ENCODE data around the gene MARCHF10.
"Not testable (repeated sequence)": the region's sequence is repeated elsewhere in the genome, so short reads cannot be mapped to it uniquely, and the experiment has no call there.

Gene MARCHF10

GRCh38 chr17:62696726-62697490 lies 111.2 kb downstream of the MARCHF10 start:
- DNase-seq (ENCODE audit: low read depth) = no peak

GRCh38 chr17:62696256-62696655 lies 111.9 kb downstream of the MARCHF10 start:
- no peak for DNase-seq (ENCODE audit: low read depth)

- DNase-seq (ENCODE audit: low read depth) = not testable (repeated sequence)
Observed at GRCh38 chr17:62695093-62695738, 112.9 kb downstream of the MARCHF10 start.

GRCh38 chr17:62693616-62694409 lies 114.3 kb downstream of the MARCHF10 start:
- no peak for DNase-seq (ENCODE audit: low read depth)

- DNase-seq (ENCODE audit: low read depth) = no peak
Observed at GRCh38 chr17:62692721-62693431, 115.2 kb downstream of the MARCHF10 start.

GRCh38 chr17:62692159-62692651 lies 115.9 kb downstream of the MARCHF10 start:
- no peak for DNase-seq (ENCODE audit: low read depth)

- DNase-seq (ENCODE audit: low read depth) = not testable (repeated sequence)
Observed at GRCh38 chr17:62691589-62691915, 116.6 kb downstream of the MARCHF10 start.

GRCh38 chr17:62690168-62690897 lies 117.8 kb downstream of the MARCHF10 start:
- no peak for DNase-seq (ENCODE audit: low read depth)

- no peak for DNase-seq (ENCODE audit: low read depth)
Observed at GRCh38 chr17:62689441-62690167, 118.5 kb downstream of the MARCHF10 start.

GRCh38 chr17:62688398-62689160 lies 119.5 kb downstream of the MARCHF10 start:
- DNase-seq (ENCODE audit: low read depth) = no peak

- DNase-seq (ENCODE audit: low read depth) = no peak
Observed at GRCh38 chr17:62687997-62688396, 120.1 kb downstream of the MARCHF10 start.

GRCh38 chr17:62684179-62684578 lies 123.9 kb downstream of the MARCHF10 start:
- no peak for DNase-seq (ENCODE audit: low read depth)

- no peak for DNase-seq (ENCODE audit: low read depth)
Observed at GRCh38 chr17:62681939-62682381, 126.2 kb downstream of the MARCHF10 start.

- no peak for DNase-seq (ENCODE audit: low read depth)
Observed at GRCh38 chr17:62681061-62681938, 126.8 kb downstream of the MARCHF10 start.

- no peak for DNase-seq (ENCODE audit: low read depth)
Observed at GRCh38 chr17:62680541-62681052, 127.5 kb downstream of the MARCHF10 start.

- DNase-seq (ENCODE audit: low read depth) = no peak
Observed at GRCh38 chr17:62679866-62680377, 128.2 kb downstream of the MARCHF10 start.

GRCh38 chr17:62678214-62678919 lies 129.7 kb downstream of the MARCHF10 start:
- no peak for DNase-seq (ENCODE audit: low read depth)

All from stimulated activated CD8-positive, alpha-beta memory T cell treated with anti-CD3 and anti-CD28 coated beads, Interleukin-15, amount 100 ng/mL, for 1 hour (primary cell).